GM12873 (cell line): ENCODE data around the gene RAB34.

ENCODE experiments used
- CTCF ChIP-seq: IDR thresholded peaks from 2 replicates; pipeline ENCODE4 v1.5.1; 2012; ENCODE audit warnings: low read depth, mild to moderate bottlenecking, moderate library complexity, low read length, control low read depth; ENCODE audit not compliant: insufficient read depth; ENCODE audit errors: missing control alignments

Gene RAB34

GRCh38 chr17:28714281-28714680, 3.4 kb downstream of the RAB34 start:
- peak; percentile 7 for TF ChIP-seq CTCF

- TF ChIP-seq CTCF: no peak
Measured at GRCh38 chr17:28712705-28713415, 4.8 kb downstream of the RAB34 start.

GRCh38 chr17:28712032-28712704, 5.5 kb downstream of the RAB34 start:
- no peak for TF ChIP-seq CTCF

- no peak for TF ChIP-seq CTCF
Measured at GRCh38 chr17:28711723-28712031, 6.0 kb downstream of the RAB34 start, which contains the start of gene PROCA1. PROCA1 (minus strand) TSS chr17:28711888; CDS start chr17:28711660, 228 bp downstream.

GRCh38 chr17:28710861-28711722, 6.6 kb downstream of the RAB34 start:
- TF ChIP-seq CTCF: no peak

GRCh38 chr17:28707339-28707720, 10.3 kb downstream of the RAB34 start:
- TF ChIP-seq CTCF: no peak
